NCI-H460 (cell line): ENCODE measurements around the gene SLC27A3. TPM values are rescaled to one million over a fixed set of nuclear protein-coding genes. Genes with fewer than 3 reads are reported as not detected.

Source experiments
- small RNA-seq, 2 experiments: library from RNA; depleted of rRNA; stranded (forward); fragments of <200 nt; gene quantifications; one replicate each; pipeline ENCODE3, GENCODE V24; 2014
- total RNA-seq: library from RNA; depleted of rRNA; stranded (reverse); fragments of >200 nt; shearing (Covaris generic); gene quantifications from 2 replicates; pipeline ENCODE4 v1.2.3, GENCODE V29; 2014; rRNA removed

SLC27A3 gene
- total RNA-seq, 1 experiment from 2014 or later, result 1.2 TPM

Small RNAs within 50 kb of the gene (small RNA-seq; reads per million reads assigned to genes)
- gene RF00019, result 0 reads per million in 2 experiments

Other genes starting within 250 kb of the SLC27A3 start
- 743 and 832 TPM in 2 replicates for gene S100A6, start 239.4 kb upstream of the SLC27A3 start, total RNA-seq
- 0.30 TPM in 1 of 2 replicates, not detected in the other for gene S100A5, start 234.5 kb upstream of the SLC27A3 start, total RNA-seq
- 201 and 238 TPM in 2 replicates for gene S100A4, start 229.6 kb upstream of the SLC27A3 start, total RNA-seq
- gene S100A3, start 226.1 kb upstream of the SLC27A3 start, total RNA-seq, result 1.1 and 3.4 TPM in 2 replicates
- 4.0 and 5.6 TPM in 2 replicates for gene S100A2, start 209.6 kb upstream of the SLC27A3 start, total RNA-seq
- 96.5 and 101 TPM in 2 replicates for gene S100A16, start 162.3 kb upstream of the SLC27A3 start, total RNA-seq
- gene S100A14, start 159.1 kb upstream of the SLC27A3 start, total RNA-seq, result not detected in 2 replicates
- 74.4 and 99.7 TPM in 2 replicates for gene S100A13, start 147.9 kb upstream of the SLC27A3 start, total RNA-seq
- not detected in 2 replicates for gene S100A1, start 147.0 kb upstream of the SLC27A3 start, total RNA-seq
- gene CHTOP, start 141.3 kb upstream of the SLC27A3 start, total RNA-seq, result 82.8 and 101 TPM in 2 replicates
- 72.9 and 80.0 TPM in 2 replicates for gene SNAPIN, start 116.7 kb upstream of the SLC27A3 start, total RNA-seq
- 294 and 315 TPM in 2 replicates for gene ILF2, start 104.4 kb upstream of the SLC27A3 start, total RNA-seq
- 3.0 and 3.3 TPM in 2 replicates for gene NPR1, start 96.7 kb upstream of the SLC27A3 start, total RNA-seq
- 36.3 and 46.6 TPM in 2 replicates for gene INTS3, start 47.4 kb upstream of the SLC27A3 start, total RNA-seq
- gene GATAD2B, start 147.6 kb downstream of the SLC27A3 start, total RNA-seq, result 8.8 TPM in 2 replicates
- 18.8 and 26.2 TPM in 2 replicates for gene DENND4B, start 171.3 kb downstream of the SLC27A3 start, total RNA-seq
- gene CRTC2, start 183.2 kb downstream of the SLC27A3 start, total RNA-seq, result 17.0 and 18.2 TPM in 2 replicates
- 123 and 133 TPM in 2 replicates for gene SLC39A1, start 188.1 kb downstream of the SLC27A3 start, total RNA-seq
- gene CREB3L4, start 192.5 kb downstream of the SLC27A3 start, total RNA-seq, result 12.6 and 16.1 TPM in 2 replicates
- gene JTB, start 202.3 kb downstream of the SLC27A3 start, total RNA-seq, result 357 and 419 TPM in 2 replicates
- 34.8 and 34.9 TPM in 2 replicates for gene RAB13, start 210.9 kb downstream of the SLC27A3 start, total RNA-seq
- gene RPS27, start 215.4 kb downstream of the SLC27A3 start, total RNA-seq, result 6,275 and 6,817 TPM in 2 replicates